Stimulated activated naive CD4-positive, alpha-beta T cell (primary cell): ENCODE data around the gene ACTMAP.

Experiments used
- DNase-seq, 6 experiments: peaks; one replicate each; lab custom pipeline; 2025; lab: John Stamatoyannopoulos, UW

Gene ACTMAP

DNA sequence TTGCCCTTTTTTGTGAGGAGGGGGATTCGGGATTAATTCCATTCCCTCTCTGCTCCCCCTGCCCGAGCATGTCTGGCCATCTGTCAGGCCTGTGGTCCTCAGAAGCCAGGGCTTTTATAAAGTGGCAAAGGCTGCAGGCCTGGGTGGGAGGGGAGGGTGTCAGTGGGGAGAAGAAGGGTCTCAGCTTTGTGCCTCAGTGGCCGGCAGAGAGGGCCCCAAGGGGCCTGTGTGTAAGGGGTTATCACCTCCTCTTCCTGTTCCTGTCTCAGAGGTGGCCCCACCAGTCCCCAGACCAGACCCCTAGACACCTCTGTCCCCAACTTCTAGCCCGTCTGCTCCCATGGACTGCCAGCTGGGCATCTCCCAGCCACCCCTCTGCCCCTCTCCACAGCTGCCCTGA, 56.4 kb downstream of the ACTMAP start:
- DNase-seq, result no peak

- DNase-seq, result no peak
These were observed 57.0 kb downstream of the ACTMAP start for GRCh38 chr19:40693150-40693788.

DNA sequence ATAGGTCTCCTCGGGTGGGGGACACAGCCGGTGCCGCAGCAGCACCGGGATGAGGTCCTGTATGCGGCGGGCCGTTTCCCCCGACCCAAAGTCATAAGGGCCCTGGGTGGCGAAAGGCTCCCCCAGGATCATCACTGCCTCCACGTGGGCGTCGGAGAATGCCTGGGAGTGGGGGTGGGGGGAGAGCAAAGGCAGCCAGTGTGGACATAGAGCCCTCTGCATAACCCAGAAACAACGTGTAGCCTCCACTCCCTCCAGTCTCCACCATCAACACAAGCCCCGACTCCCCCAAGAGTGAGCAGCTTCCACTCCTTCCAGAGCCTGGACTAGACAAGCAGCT, 58.1 kb downstream of the ACTMAP start:
- DNase-seq, result no peak

DNA sequence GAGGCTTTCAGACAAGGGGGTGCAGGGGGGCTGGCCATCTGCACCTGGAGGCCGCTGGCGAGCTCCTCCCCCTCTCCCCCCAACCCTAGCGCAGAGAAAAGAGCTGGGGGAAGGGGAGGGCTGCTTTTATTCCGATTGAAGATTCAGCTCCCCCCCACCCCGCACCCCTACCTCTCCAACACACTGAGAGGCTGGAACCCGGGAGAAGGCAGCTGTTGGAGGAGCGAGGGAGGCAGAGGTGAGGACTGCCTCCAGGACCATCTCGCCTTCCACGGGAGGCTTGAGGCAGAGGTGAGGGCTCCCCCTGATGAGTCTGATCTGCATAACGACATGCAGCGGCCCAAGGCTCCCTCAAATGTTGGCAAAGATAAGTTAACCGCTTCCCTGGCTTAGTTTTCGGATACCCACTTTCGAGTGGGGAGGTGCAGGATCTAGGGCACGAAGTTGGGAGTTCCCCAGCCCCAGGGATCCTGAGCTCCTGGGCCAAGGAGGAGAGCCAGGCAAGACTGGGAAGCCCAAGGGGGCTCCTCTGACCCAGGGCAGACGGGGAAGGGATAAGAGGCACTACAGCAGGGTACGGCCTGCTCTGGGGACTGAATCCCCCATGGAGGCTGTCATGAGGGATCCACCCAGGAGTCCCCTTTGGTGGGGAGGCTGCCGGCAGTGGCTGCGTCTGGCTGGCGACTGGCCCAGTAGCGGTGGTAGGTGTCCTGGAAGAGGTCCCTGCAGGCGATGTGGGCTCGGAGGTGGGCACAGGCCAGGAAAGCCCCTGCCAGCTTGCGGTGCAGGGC, 58.7 kb downstream of the ACTMAP start:
- DNase-seq, result peak in 1 of 6 experiments; percentile 22
